ENCODE measurements around the gene ANTXR2.

DNA sequence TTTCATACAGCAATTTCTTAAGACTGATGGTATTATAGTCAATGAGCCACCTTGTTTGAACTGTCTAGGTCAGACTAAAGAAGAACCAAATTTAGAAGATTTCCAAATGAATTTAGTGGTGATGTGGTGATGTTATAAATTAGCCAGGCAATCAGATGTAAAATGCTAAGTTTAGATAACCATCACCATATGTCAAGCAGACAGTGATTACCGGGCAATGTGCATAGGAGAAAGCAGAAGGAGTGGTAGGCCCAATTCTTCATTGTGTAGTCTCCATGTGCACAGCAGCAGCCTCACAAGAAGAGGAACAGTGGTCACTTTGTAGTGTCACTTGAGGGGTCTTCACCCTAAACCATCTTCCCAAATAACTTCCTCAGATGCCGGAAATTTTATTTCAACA lies 198.8 kb downstream of the ANTXR2 start:
- TF ChIP-seq, protein P1, sequence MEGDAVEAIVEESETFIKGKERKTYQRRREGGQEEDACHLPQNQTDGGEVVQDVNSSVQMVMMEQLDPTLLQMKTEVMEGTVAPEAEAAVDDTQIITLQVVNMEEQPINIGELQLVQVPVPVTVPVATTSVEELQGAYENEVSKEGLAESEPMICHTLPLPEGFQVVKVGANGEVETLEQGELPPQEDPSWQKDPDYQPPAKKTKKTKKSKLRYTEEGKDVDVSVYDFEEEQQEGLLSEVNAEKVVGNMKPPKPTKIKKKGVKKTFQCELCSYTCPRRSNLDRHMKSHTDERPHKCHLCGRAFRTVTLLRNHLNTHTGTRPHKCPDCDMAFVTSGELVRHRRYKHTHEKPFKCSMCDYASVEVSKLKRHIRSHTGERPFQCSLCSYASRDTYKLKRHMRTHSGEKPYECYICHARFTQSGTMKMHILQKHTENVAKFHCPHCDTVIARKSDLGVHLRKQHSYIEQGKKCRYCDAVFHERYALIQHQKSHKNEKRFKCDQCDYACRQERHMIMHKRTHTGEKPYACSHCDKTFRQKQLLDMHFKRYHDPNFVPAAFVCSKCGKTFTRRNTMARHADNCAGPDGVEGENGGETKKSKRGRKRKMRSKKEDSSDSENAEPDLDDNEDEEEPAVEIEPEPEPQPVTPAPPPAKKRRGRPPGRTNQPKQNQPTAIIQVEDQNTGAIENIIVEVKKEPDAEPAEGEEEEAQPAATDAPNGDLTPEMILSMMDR (IDR thresholded peaks at IDR 0.05), result no peak
- TF ChIP-seq EZH2phosphoT487 (IDR thresholded peaks at IDR 0.05), result no peak

All from neural progenitor cell (in vitro differentiated cells).